A549 (cell line): ENCODE data around the gene PYGO1. TPM values are rescaled to one million over a fixed set of nuclear protein-coding genes. Genes with fewer than 3 reads are reported as not detected.

Source experiments
- ATAC-seq, 2 experiments: fragments of 200-7000 bp in 1 of 2; fragments of >200 bp in 1 of 2; cut with Nextera tagmentation in 1 of 2; cut with Tn5 transposase in 1 of 2; 3 replicates each; pipeline versions ENCODE4 v1.8.0 to v1.9.1; 2018 to 2020; ENCODE audit warnings: mild to moderate bottlenecking in 1 of 2, moderate library complexity in 1 of 2
- CTCF ChIA-PET: fragments of 300-600 bp; sonication (Branson Sonifier 250); formaldehyde crosslinking; extraction: SDS; loops from one replicate; lab custom pipeline; 2021; ENCODE audit warnings: antibody characterized with exemption, inconsistent platforms; lab: Yijun Ruan, JAX
- POLR2A ChIA-PET: fragments of 350-600 bp; formaldehyde crosslinking; extraction: SDS; loops from one replicate; lab custom pipeline; 2021; ENCODE audit warnings: antibody characterized with exemption, inconsistent platforms; lab: Yijun Ruan, JAX
- DNase-seq, 2 experiments: peaks; one replicate each; pipeline versions ENCODE4 v3.0.0 to v3.0.0-alpha.2; 2011 to 2016; ENCODE audit warnings: low read depth in 1 of 2, low spot score in 1 of 2
- FAIRE-seq: peaks from 2 replicates; lab custom pipeline; 2011; peaks lifted over from hg19 to GRCh38; lab: Jason Lieb, UNC
- H3K27ac ChIP-seq, 2 experiments: fragments of >200 bp; sonication (Bioruptor Twin); formaldehyde crosslinking; 3 replicates each; pipeline ENCODE4 v1.5.1; 2016 to 2017
- H3K4me1 ChIP-seq: fragments of >200 bp; sonication (Bioruptor Twin); formaldehyde crosslinking; 3 replicates; pipeline ENCODE4 v1.6.1; 2016
- H3K4me2 ChIP-seq: fragments of >200 bp; sonication (Bioruptor Twin); formaldehyde crosslinking; 3 replicates; pipeline ENCODE4 v1.6.1; 2016
- H3K4me3 ChIP-seq: fragments of >200 bp; sonication (Bioruptor Twin); formaldehyde crosslinking; 3 replicates; pipeline ENCODE4 v1.5.1; 2016
- H3K9me3 ChIP-seq: fragments of >200 bp; sonication (Bioruptor Twin); formaldehyde crosslinking; 3 replicates; pipeline ENCODE4 v1.6.1; 2016
- CBX8 ChIP-seq: fragments of 200-600 bp; sonication (generic); IDR thresholded peaks from 2 replicates; pipeline ENCODE4 v1.6.1; 2016
- CHD2 ChIP-seq: fragments of 150-350 bp; IDR thresholded peaks from 2 replicates; pipeline ENCODE4 v1.6.1; 2014; ENCODE audit warnings: low read length; ENCODE audit not compliant: partially characterized antibody
- CHD4 ChIP-seq: fragments of 200-600 bp; sonication (generic); IDR thresholded peaks from 2 replicates; pipeline ENCODE4 v1.6.1; 2016; ENCODE audit warnings: antibody characterized with exemption, mild to moderate bottlenecking, borderline replicate concordance
- CTCF ChIP-seq: fragments of >200 bp; sonication (Bioruptor Twin); formaldehyde crosslinking; IDR thresholded peaks from 3 replicates; pipeline ENCODE4 v1.5.1; 2016
- EHF ChIP-seq: fragments of 250-450 bp; sonication (Bioruptor Pico); IDR thresholded peaks from 2 replicates; pipeline ENCODE4 v1.5.0; 2020; ENCODE audit warnings: mild to moderate bottlenecking
- EP300 ChIP-seq, 2 experiments: fragments of >200 bp; sonication (Bioruptor Twin); formaldehyde crosslinking; IDR thresholded peaks; 2 replicates in 1 of 2; 3 replicates in 1 of 2; pipeline ENCODE4 v1.6.1; 2016 to 2017
- ESRRA ChIP-seq: fragments of 150-350 bp; IDR thresholded peaks from 2 replicates; pipeline ENCODE4 v1.6.1; 2014; ENCODE audit warnings: mild to moderate bottlenecking, low read length, borderline replicate concordance
- FOSB ChIP-seq: fragments of 250-450 bp; sonication (Bioruptor Pico); IDR thresholded peaks from 2 replicates; pipeline ENCODE4 v1.5.0; 2020; ENCODE audit warnings: mild to moderate bottlenecking, moderate library complexity
- HES2 ChIP-seq: fragments of >200 bp; sonication (Bioruptor Twin); formaldehyde crosslinking; IDR thresholded peaks from 2 replicates; pipeline ENCODE4 v1.6.1; 2016
- HEYL ChIP-seq: fragments of 250-450 bp; sonication (Bioruptor Pico); IDR thresholded peaks from 2 replicates; pipeline ENCODE4 v1.8.0; 2021; ENCODE audit warnings: mild to moderate bottlenecking, moderate library complexity
- HOXA7 ChIP-seq: fragments of 250-450 bp; sonication (Bioruptor Pico); IDR thresholded peaks from 2 replicates; pipeline ENCODE4 v1.5.0; 2020; ENCODE audit warnings: mild to moderate bottlenecking, moderate library complexity
- HOXB13 ChIP-seq: fragments of 250-450 bp; sonication (Bioruptor Pico); IDR thresholded peaks from 2 replicates; pipeline ENCODE4 v1.5.0; 2020; ENCODE audit warnings: low read depth, mild to moderate bottlenecking, moderate library complexity
- JUN ChIP-seq, 2 experiments: fragments of >200 bp; sonication (Bioruptor Twin); formaldehyde crosslinking; IDR thresholded peaks; 2 replicates in 1 of 2; 3 replicates in 1 of 2; pipeline ENCODE4 v1.6.1; 2016 to 2017
- KDM1A ChIP-seq: fragments of 200-600 bp; sonication (generic); IDR thresholded peaks from 2 replicates; pipeline ENCODE4 v1.6.1; 2016; ENCODE audit warnings: low read depth, mild to moderate bottlenecking
- KDM5A ChIP-seq: fragments of 200-600 bp; sonication (generic); IDR thresholded peaks from 2 replicates; pipeline ENCODE4 v1.6.1; 2016; ENCODE audit warnings: antibody characterized with exemption, mild to moderate bottlenecking
- MAZ ChIP-seq: fragments of 150-350 bp; IDR thresholded peaks from 2 replicates; pipeline ENCODE4 v1.6.1; 2014; ENCODE audit warnings: antibody characterized with exemption, low read depth, low read length, borderline replicate concordance
- MYC ChIP-seq: IDR thresholded peaks from 2 replicates; pipeline ENCODE4 v1.6.1; 2012; ENCODE audit warnings: mild to moderate bottlenecking, inconsistent platforms, low read length, improper control_type of control experiment, borderline replicate concordance
- NPAS2 ChIP-seq: fragments of 250-450 bp; sonication (Bioruptor Pico); IDR thresholded peaks from 2 replicates; pipeline ENCODE4 v1.8.0; 2022; ENCODE audit warnings: mild to moderate bottlenecking, moderate library complexity, borderline replicate concordance
- RARB ChIP-seq: fragments of 250-450 bp; sonication (Bioruptor Pico); IDR thresholded peaks from 2 replicates; pipeline ENCODE4 v1.8.0; 2021; ENCODE audit warnings: mild to moderate bottlenecking, moderate library complexity
- RCOR1 ChIP-seq: fragments of 150-350 bp; IDR thresholded peaks from 2 replicates; pipeline ENCODE4 v1.6.1; 2014; ENCODE audit warnings: antibody characterized with exemption, low read length, low read depth
- REST ChIP-seq: fragments of 200-600 bp; sonication (generic); IDR thresholded peaks from 2 replicates; pipeline ENCODE4 v1.6.1; 2016; ENCODE audit warnings: antibody characterized with exemption, mild to moderate bottlenecking, moderate library complexity
- RFX5 ChIP-seq: fragments of 450-650 bp; IDR thresholded peaks from 2 replicates; pipeline ENCODE4 v1.7.1; 2014; ENCODE audit warnings: antibody characterized with exemption, mild to moderate bottlenecking, moderate library complexity
- RNF2 ChIP-seq: fragments of 200-600 bp; sonication (generic); IDR thresholded peaks from 2 replicates; pipeline ENCODE4 v1.6.1; 2016; ENCODE audit warnings: low read depth, mild to moderate bottlenecking, antibody characterized with exemption, moderate library complexity, borderline replicate concordance
- SREBF2 ChIP-seq: fragments of 450-650 bp; IDR thresholded peaks from 2 replicates; pipeline ENCODE4 v1.6.1; 2014; ENCODE audit warnings: mild to moderate bottlenecking, moderate library complexity
- TFCP2L1 ChIP-seq: fragments of 250-450 bp; sonication (Bioruptor Pico); IDR thresholded peaks from 2 replicates; pipeline ENCODE4 v1.5.0; 2021; ENCODE audit warnings: mild to moderate bottlenecking
- ZFP36 ChIP-seq: fragments of 450-650 bp; IDR thresholded peaks from 2 replicates; pipeline ENCODE4 v1.6.1; 2014; ENCODE audit warnings: borderline replicate concordance; ENCODE audit not compliant: partially characterized antibody
- ZNF302 ChIP-seq: fragments of 250-450 bp; sonication (Bioruptor Pico); IDR thresholded peaks from 2 replicates; pipeline ENCODE4 v1.9.0; 2021; ENCODE audit warnings: inconsistent platforms, mild to moderate bottlenecking, moderate library complexity
- ZSCAN20 ChIP-seq: fragments of 250-450 bp; sonication (Bioruptor Pico); IDR thresholded peaks from 2 replicates; pipeline ENCODE4 v1.8.0; 2022; ENCODE audit warnings: mild to moderate bottlenecking, moderate library complexity
- WGBS: methylation state at CpG from one replicate; pipeline ENCODE4 v1.1.6; 2017; ENCODE audit errors: missing lambda C conversion rate; 5-methylcytosine and 5-hydroxymethylcytosine counted together
- polyA plus RNA-seq, 4 experiments: library from polyadenylated mRNA; depleted of rRNA in 3 of 4; stranded (reverse); fragments of >200 nt; fragmentation: RNase III in 1 of 4; extraction: RNeasy Plus Mini Kit Qiagen cat#74134 plus additional on column Dnase treatment in 1 of 4; gene quantifications; 2 replicates in 3 of 4; 3 replicates in 1 of 4; pipeline ENCODE4 v1.2.3, GENCODE V29; 2011 to 2017
- TF ChIP-seq, protein P1 (sequence below): IDR thresholded peaks from 2 replicates; pipeline ENCODE4 v1.6.1; 2012

The PYGO1 gene
- polyA plus RNA-seq, 2 of the 4 experiments (the other 2 are of a cell fraction): 6.6 to 13.9 TPM

DNA sequence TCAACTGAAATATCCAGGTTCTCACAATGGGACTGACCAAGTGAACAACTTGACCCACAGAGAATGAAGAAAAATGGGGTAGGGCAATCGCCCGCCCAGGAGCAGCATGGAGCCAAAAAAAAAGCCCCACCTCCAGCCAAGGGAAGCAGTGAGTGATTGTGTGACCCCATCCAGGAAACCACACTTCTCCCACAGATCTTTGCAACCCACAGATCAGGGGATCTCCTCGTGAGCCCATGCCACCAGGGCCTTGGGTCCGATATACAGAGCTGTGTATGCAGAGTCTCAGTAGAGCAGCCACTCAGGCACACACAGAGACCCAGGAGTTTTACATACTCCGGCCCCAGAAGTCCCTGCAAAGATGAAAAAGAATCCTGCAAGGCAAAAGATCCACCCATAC, 35.7 kb downstream of the PYGO1 start:
- POLR2A ChIA-PET: no interaction called here
- no peak overlapping the region for H3K27ac ChIP-seq
- CTCF ChIA-PET: interaction anchor here (0.8 to 1.5 kb wide), 2 partner anchors 28 to 29 kb away, joined by 3 read pairs; no protein-coding TSS in a partner anchor
- no peak for FAIRE-seq
- no peaks in the 10 kb centered on the region for H3K4me1 ChIP-seq
- TF ChIP-seq CHD2 (no peak), JUN (IDR thresholded peaks at IDR 0.05) (no peak), FOSB (CRISPR knock-in tag) (no peak), MYC (no peak), EP300 (IDR thresholded peaks at IDR 0.05) (no peak), ZNF302 (CRISPR knock-in tag) (no peak), ZFP36 (no peak), EHF (CRISPR knock-in tag) (no peak), MAZ (no peak), CBX8 (no peak), HOXB13 (CRISPR knock-in tag) (no peak), HEYL (CRISPR knock-in tag) (no peak), TFCP2L1 (CRISPR knock-in tag) (no peak), KDM5A (no peak), RCOR1 (no peak), CTCF (no peak), NPAS2 (CRISPR knock-in tag) (no peak), SREBF2 (no peak), HOXA7 (CRISPR knock-in tag) (no peak)
- TF ChIP-seq, protein P1, sequence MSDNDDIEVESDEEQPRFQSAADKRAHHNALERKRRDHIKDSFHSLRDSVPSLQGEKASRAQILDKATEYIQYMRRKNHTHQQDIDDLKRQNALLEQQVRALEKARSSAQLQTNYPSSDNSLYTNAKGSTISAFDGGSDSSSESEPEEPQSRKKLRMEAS: no peak
- H3K4me3 ChIP-seq: no peak overlapping the region
- no peak for DNase-seq
- no peak for ATAC-seq
- WGBS: 93% methylated on average over 5 of the region's 5 CpGs
- H3K4me2 ChIP-seq: no peak overlapping the region
- peaks cover 31% of the 10 kb centered on the region for H3K9me3 ChIP-seq

GRCh38 chr15:55549305-55549704, 38.8 kb downstream of the PYGO1 start:
- DNase-seq: no peak

GRCh38 chr15:55546718-55547117, 41.4 kb downstream of the PYGO1 start:
- no peak for FAIRE-seq
- no peak overlapping the region for H3K4me3 ChIP-seq
- CTCF ChIA-PET: no interaction called here
- no peak for DNase-seq
- H3K4me2 ChIP-seq: no peak overlapping the region
- H3K9me3 ChIP-seq: 0 out of 3 replicates have a peak, but pooled peaks cover 6% of the 10 kb centered on the region
- ATAC-seq: no peak
- POLR2A ChIA-PET: no interaction called here
- WGBS: 76% methylated on average over 5 of the region's 5 CpGs
- H3K4me1 ChIP-seq: no peaks in the 10 kb centered on the region
- H3K27ac ChIP-seq: no peak overlapping the region
- TF ChIP-seq ZNF302 (CRISPR knock-in tag) (no peak), REST (no peak), HOXB13 (CRISPR knock-in tag) (no peak), ZSCAN20 (CRISPR knock-in tag) (no peak), RARB (CRISPR knock-in tag) (no peak), JUN (IDR thresholded peaks at IDR 0.05) (no peak), HES2 (no peak), KDM5A (no peak), CHD4 (no peak), EHF (CRISPR knock-in tag) (no peak), RCOR1 (no peak), RFX5 (no peak), FOSB (CRISPR knock-in tag) (no peak)

More at GRCh38 chr15:55549305-55549704, 38.8 kb downstream of the PYGO1 start:
- H3K4me1 ChIP-seq: no peaks in the 10 kb centered on the region
- H3K4me2 ChIP-seq: no peak overlapping the region
- TF ChIP-seq SREBF2 (no peak), FOSB (CRISPR knock-in tag) (no peak), EHF (CRISPR knock-in tag) (no peak), ESRRA (no peak), MYC (no peak), EP300 (IDR thresholded peaks at IDR 0.05) (no peak), KDM1A (no peak), RNF2 (no peak), MAZ (no peak)
- ATAC-seq (no peak), FAIRE-seq (no peak)
- H3K4me3 ChIP-seq: no peak overlapping the region
- WGBS: 94% methylated on average over 1 of the region's 1 CpG
- POLR2A ChIA-PET: no interaction called here
- H3K9me3 ChIP-seq: 0 out of 3 replicates have a peak, but pooled peaks cover 9% of the 10 kb centered on the region
- CTCF ChIA-PET: interaction anchor here (0.9 kb wide), 1 partner anchor 23 kb away, joined by 3 read pairs; no protein-coding TSS in a partner anchor
- H3K27ac ChIP-seq: no peak overlapping the region
